Left lung (tissue), 10 donors: Measurements from ENCODE around the gene NDUFA13. TPM values are rescaled to one million over a fixed set of nuclear protein-coding genes. Genes with fewer than 3 reads are reported as not detected.

Experiments used
- ATAC-seq: fragments of 200-7000 bp; cut with Tn5 transposase; one replicate; pipeline ENCODE4 v1.9.1; 2020; ENCODE audit warnings: moderate library complexity
- DNase-seq, 4 donors: peaks; one replicate each; pipeline ENCODE4 v3.0.0-alpha.2; 2013 to 2020
- H3K27ac ChIP-seq, 2 donors: fragments of 200-600 bp; sonication (generic) in 1 of 2; one replicate each; pipeline versions ENCODE4 v1.5.0 to v1.8.0; 2020 to 2021
- H3K27me3 ChIP-seq, 2 donors: fragments of 200-600 bp; sonication (generic) in 1 of 2; one replicate each; pipeline versions ENCODE4 v1.5.0 to v1.8.0; 2020 to 2021
- H3K36me3 ChIP-seq, 2 donors: fragments of 200-600 bp; sonication (generic) in 1 of 2; one replicate each; pipeline versions ENCODE4 v1.5.0 to v1.8.0; 2020 to 2021
- H3K4me1 ChIP-seq, 2 donors: fragments of 200-600 bp; one replicate each; pipeline ENCODE4 v1.8.0; 2021
- H3K4me3 ChIP-seq, 2 donors: fragments of 200-600 bp; sonication (generic) in 1 of 2; one replicate each; pipeline versions ENCODE4 v1.5.0 to v1.8.0; 2020 to 2021; ENCODE audit warnings: mild to moderate bottlenecking in 1 of 2
- H3K9me3 ChIP-seq, 2 donors: fragments of 200-600 bp; sonication (generic) in 1 of 2; one replicate each; pipeline versions ENCODE4 v1.5.0 to v1.8.0; 2020 to 2021
- CTCF ChIP-seq, 2 donors: fragments of 200-600 bp; sonication (generic) in 1 of 2; IDR thresholded peaks; one replicate each; pipeline versions ENCODE4 v1.5.0 to v1.8.0; 2021; ENCODE audit warnings: antibody characterized with exemption in 2 of 2
- intact Hi-C, 2 donors: fragments of 100-400 bp; cut with DNase I; formaldehyde crosslinking; loops; one replicate each; pipeline versions ENCODE4 v1.11.2 to v1.14.2; 2022
- polyA plus RNA-seq, 6 donors: library from polyadenylated mRNA; unstranded; fragments of 120-200 nt; gene quantifications; one replicate each; pipeline ENCODE4 v1.2.1, GENCODE V29; 2013; ENCODE audit not compliant: insufficient read length in 6 of 6
- total RNA-seq, 2 donors: library from RNA; stranded (reverse); fragmentation: NEBNext Ultra II Directional; extraction: Animal tissue kit (Norgen Biotek cat#: 25700); gene quantifications; one replicate each; pipeline ENCODE4 v1.2.1, GENCODE V29; 2021
- donor health status: DM: no; HTN: yes; CAD: no.
- donor health status: DM: no; HTN: no; CAD: no.

The NDUFA13 gene
- total and polyA plus RNA-seq, 8 donors = 169 to 303 (median 209) TPM

- Histone ChIP-seq H3K27ac (no peak overlapping the region), H3K27me3 (no peaks in the 10 kb centered on the region), H3K9me3 (no peaks in the 10 kb centered on the region), H3K4me3 (no peak overlapping the region), H3K4me1 (peaks cover 8 to 26% of the 10 kb centered on the region in 2 donors), H3K36me3 (peaks cover 0 to 52% of the 10 kb centered on the region in 2 donors)
- no peak for TF ChIP-seq CTCF (IDR thresholded peaks at IDR 0.05)
- intact Hi-C loops = no loop called here
- DNase-seq = no peak
- ATAC-seq = no peak
Measured at GRCh38 chr19:19520989-19521388, 5.0 kb downstream of the NDUFA13 start.

- peaks cover 0 to 7% of the 10 kb centered on the region in 2 donors for H3K4me1 ChIP-seq
- H3K4me3 ChIP-seq = no peak overlapping the region
- H3K27me3 ChIP-seq = no peaks in the 10 kb centered on the region
- intact Hi-C loops = no loop called here
- TF ChIP-seq CTCF (IDR thresholded peaks at IDR 0.05) = no peak
- ATAC-seq = no peak
- DNase-seq = no peak
- H3K36me3 ChIP-seq = peaks cover 0 to 74% of the 10 kb centered on the region in 2 donors
- H3K9me3 ChIP-seq = no peaks in the 10 kb centered on the region
- no peak overlapping the region for H3K27ac ChIP-seq
Measured at GRCh38 chr19:19523177-19523576, 7.2 kb downstream of the NDUFA13 start.

GRCh38 chr19:19524053-19524452, 8.0 kb downstream of the NDUFA13 start:
- ATAC-seq = no peak
- no peak for DNase-seq
- intact Hi-C loops = no loop called here

GRCh38 chr19:19525611-19526380, 9.8 kb downstream of the NDUFA13 start:
- intact Hi-C loops = no loop called here
- Histone ChIP-seq H3K4me3 (no peak overlapping the region), H3K27me3 (no peaks in the 10 kb centered on the region), H3K4me1 (no peaks in the 10 kb centered on the region), H3K27ac (no peak overlapping the region), H3K36me3 (peaks cover 0 to 71% of the 10 kb centered on the region in 2 donors), H3K9me3 (no peaks in the 10 kb centered on the region)
- DNase-seq (no peak), ATAC-seq (no peak)
- no peak for TF ChIP-seq CTCF (IDR thresholded peaks at IDR 0.05)

More at GRCh38 chr19:19524053-19524452, 8.0 kb downstream of the NDUFA13 start:
- H3K27ac ChIP-seq = no peak overlapping the region
- peaks cover 0 to 3% of the 10 kb centered on the region in 2 donors for H3K4me1 ChIP-seq
- H3K9me3 ChIP-seq = no peaks in the 10 kb centered on the region
- H3K36me3 ChIP-seq = peaks cover 0 to 80% of the 10 kb centered on the region in 2 donors
- H3K4me3 ChIP-seq = no peak overlapping the region
- no peaks in the 10 kb centered on the region for H3K27me3 ChIP-seq
- no peak for TF ChIP-seq CTCF (IDR thresholded peaks at IDR 0.05)

- no peak overlapping the region for H3K27ac ChIP-seq
- H3K4me1 ChIP-seq = no peaks in the 10 kb centered on the region
- no peak for TF ChIP-seq CTCF (IDR thresholded peaks at IDR 0.05)
- H3K9me3 ChIP-seq = no peaks in the 10 kb centered on the region
- no peak for DNase-seq
- H3K4me3 ChIP-seq = no peak overlapping the region
- peaks cover 0 to 62% of the 10 kb centered on the region in 2 donors for H3K36me3 ChIP-seq
- ATAC-seq = no peak
- no peaks in the 10 kb centered on the region for H3K27me3 ChIP-seq
- intact Hi-C loops = no loop called here
Measured at GRCh38 chr19:19526581-19527370, 10.8 kb downstream of the NDUFA13 start.
